GM12872 (cell line): ENCODE measurements around the gene UBE2S.

Experiments used
- CTCF ChIP-seq: IDR thresholded peaks from 3 replicates; pipeline ENCODE4 v1.5.1; 2011; ENCODE audit warnings: low read depth, mild to moderate bottlenecking, low read length, moderate library complexity; ENCODE audit not compliant: insufficient read depth

The UBE2S gene

GRCh38 chr19:55436847-55437246 lies 29.3 kb upstream of the UBE2S start:
- no peak for TF ChIP-seq CTCF

- TF ChIP-seq CTCF: no peak
Measured at GRCh38 chr19:55435020-55435419, 27.4 kb upstream of the UBE2S start.

- no peak for TF ChIP-seq CTCF
Measured at GRCh38 chr19:55434356-55434919, 26.9 kb upstream of the UBE2S start.

GRCh38 chr19:55433292-55433691 lies 25.7 kb upstream of the UBE2S start:
- TF ChIP-seq CTCF: no peak

GRCh38 chr19:55432241-55432959 lies 24.8 kb upstream of the UBE2S start:
- no peak for TF ChIP-seq CTCF

- no peak for TF ChIP-seq CTCF
Measured at GRCh38 chr19:55431183-55431582, 23.6 kb upstream of the UBE2S start.

- no peak for TF ChIP-seq CTCF
Measured at GRCh38 chr19:55426042-55426441, 18.5 kb upstream of the UBE2S start.
